Measurements from ENCODE around the gene GNG4.
A peak's percentile ranks its signal among the peaks of the same experiment; 100 is the strongest.

Gene GNG4

GRCh38 chr1:235525314-235525713 is 124.3 kb downstream of the GNG4 start:
- TF ChIP-seq CTCF (IDR thresholded peaks at IDR 0.05; ENCODE audit: low read depth, low read length) = no peak
- no peak for DNase-seq (ENCODE audit: low read depth, low spot score)
- in situ Hi-C loops (cut with HindIII; ENCODE audit: low sequenced_read_pairs) = no loop called here
- H3K4me3 ChIP-seq (ENCODE audit: low read depth, low read length) = no peak overlapping the region

- no peak for DNase-seq (ENCODE audit: low read depth, low spot score)
- in situ Hi-C loops (cut with HindIII; ENCODE audit: low sequenced_read_pairs) = no loop called here
- no peak for TF ChIP-seq CTCF (IDR thresholded peaks at IDR 0.05; ENCODE audit: low read depth, low read length)
- no peak overlapping the region for H3K4me3 ChIP-seq (ENCODE audit: low read depth, low read length)
Measured at GRCh38 chr1:235516862-235517446, 132.6 kb downstream of the GNG4 start.

GRCh38 chr1:235515844-235516512 is 133.6 kb downstream of the GNG4 start:
- no peak for DNase-seq (ENCODE audit: low read depth, low spot score)
- in situ Hi-C loops (cut with HindIII; ENCODE audit: low sequenced_read_pairs) = no loop called here
- H3K4me3 ChIP-seq (ENCODE audit: low read depth, low read length) = no peak overlapping the region
- no peak for TF ChIP-seq CTCF (IDR thresholded peaks at IDR 0.05; ENCODE audit: low read depth, low read length)

GRCh38 chr1:235513495-235514366 is 135.9 kb downstream of the GNG4 start:
- peak; percentile 95 for TF ChIP-seq CTCF (IDR thresholded peaks at IDR 0.05; ENCODE audit: low read depth, low read length)
- peak; percentile 77 for DNase-seq (ENCODE audit: low read depth, low spot score)
- in situ Hi-C loops (cut with HindIII; ENCODE audit: low sequenced_read_pairs) = no loop called here
- no peak overlapping the region for H3K4me3 ChIP-seq (ENCODE audit: low read depth, low read length)

- H3K4me3 ChIP-seq (ENCODE audit: low read depth, low read length) = no peak overlapping the region
- no peak for DNase-seq (ENCODE audit: low read depth, low spot score)
- TF ChIP-seq CTCF (IDR thresholded peaks at IDR 0.05; ENCODE audit: low read depth, low read length) = peak; percentile 8
- in situ Hi-C loops (cut with HindIII; ENCODE audit: low sequenced_read_pairs) = no loop called here
Measured at GRCh38 chr1:235511470-235512240, 137.9 kb downstream of the GNG4 start.

GRCh38 chr1:235510823-235511222 is 138.8 kb downstream of the GNG4 start:
- no peak overlapping the region for H3K4me3 ChIP-seq (ENCODE audit: low read depth, low read length)
- in situ Hi-C loops (cut with HindIII; ENCODE audit: low sequenced_read_pairs) = no loop called here
- no peak for DNase-seq (ENCODE audit: low read depth, low spot score)
- TF ChIP-seq CTCF (IDR thresholded peaks at IDR 0.05; ENCODE audit: low read depth, low read length) = no peak
